HL-60 (cell line): ENCODE measurements around the gene TMC4.

Experiments used
- CTCF ChIP-seq: IDR thresholded peaks from one replicate; pipeline ENCODE4 v1.5.1; 2011; ENCODE audit warnings: low read length, control low read depth, inconsistent platforms; ENCODE audit not compliant: insufficient read depth
- GABPA ChIP-seq: IDR thresholded peaks from 2 replicates; pipeline ENCODE4 v1.6.1; 2012; ENCODE audit warnings: low read depth
- POLR2AphosphoS5 ChIP-seq: IDR thresholded peaks from 2 replicates; pipeline ENCODE4 v1.6.1; 2012; ENCODE audit warnings: low read depth
- SPI1 ChIP-seq: IDR thresholded peaks from 2 replicates; pipeline ENCODE4 v1.6.1; 2012; ENCODE audit warnings: low read depth, mild to moderate bottlenecking, borderline replicate concordance
- TF ChIP-seq, protein P1 (sequence below): IDR thresholded peaks from 2 replicates; pipeline ENCODE4 v1.6.1; 2012; ENCODE audit warnings: low read depth; ENCODE audit not compliant: insufficient replicate concordance

GRCh38 chr19:54127688-54128440, 45.1 kb downstream of the TMC4 start:
- TF ChIP-seq CTCF (no peak), POLR2AphosphoS5 (no peak), GABPA (no peak), SPI1 (no peak)
- TF ChIP-seq, protein P1, sequence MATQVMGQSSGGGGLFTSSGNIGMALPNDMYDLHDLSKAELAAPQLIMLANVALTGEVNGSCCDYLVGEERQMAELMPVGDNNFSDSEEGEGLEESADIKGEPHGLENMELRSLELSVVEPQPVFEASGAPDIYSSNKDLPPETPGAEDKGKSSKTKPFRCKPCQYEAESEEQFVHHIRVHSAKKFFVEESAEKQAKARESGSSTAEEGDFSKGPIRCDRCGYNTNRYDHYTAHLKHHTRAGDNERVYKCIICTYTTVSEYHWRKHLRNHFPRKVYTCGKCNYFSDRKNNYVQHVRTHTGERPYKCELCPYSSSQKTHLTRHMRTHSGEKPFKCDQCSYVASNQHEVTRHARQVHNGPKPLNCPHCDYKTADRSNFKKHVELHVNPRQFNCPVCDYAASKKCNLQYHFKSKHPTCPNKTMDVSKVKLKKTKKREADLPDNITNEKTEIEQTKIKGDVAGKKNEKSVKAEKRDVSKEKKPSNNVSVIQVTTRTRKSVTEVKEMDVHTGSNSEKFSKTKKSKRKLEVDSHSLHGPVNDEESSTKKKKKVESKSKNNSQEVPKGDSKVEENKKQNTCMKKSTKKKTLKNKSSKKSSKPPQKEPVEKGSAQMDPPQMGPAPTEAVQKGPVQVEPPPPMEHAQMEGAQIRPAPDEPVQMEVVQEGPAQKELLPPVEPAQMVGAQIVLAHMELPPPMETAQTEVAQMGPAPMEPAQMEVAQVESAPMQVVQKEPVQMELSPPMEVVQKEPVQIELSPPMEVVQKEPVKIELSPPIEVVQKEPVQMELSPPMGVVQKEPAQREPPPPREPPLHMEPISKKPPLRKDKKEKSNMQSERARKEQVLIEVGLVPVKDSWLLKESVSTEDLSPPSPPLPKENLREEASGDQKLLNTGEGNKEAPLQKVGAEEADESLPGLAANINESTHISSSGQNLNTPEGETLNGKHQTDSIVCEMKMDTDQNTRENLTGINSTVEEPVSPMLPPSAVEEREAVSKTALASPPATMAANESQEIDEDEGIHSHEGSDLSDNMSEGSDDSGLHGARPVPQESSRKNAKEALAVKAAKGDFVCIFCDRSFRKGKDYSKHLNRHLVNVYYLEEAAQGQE, result no peak
